ENCODE data around the gene ENKD1. TPM values are rescaled to one million over a fixed set of nuclear protein-coding genes. Genes with fewer than 3 reads are reported as not detected.

Gene ENKD1
- total and polyA plus RNA-seq, 9 donors, result 8.0 to 45.6 (median 21.7) TPM

- no peak for DNase-seq
- intact Hi-C loops (cut with DNase I), result no loop called here
- TF ChIP-seq EP300 (IDR thresholded peaks at IDR 0.05) (no peak), POLR2A (IDR thresholded peaks at IDR 0.05) (no peak), CTCF (IDR thresholded peaks at IDR 0.05) (no peak)
- Histone ChIP-seq H3K27ac (no peak overlapping the region), H3K36me3 (no peaks in the 10 kb centered on the region), H3K4me3 (no peak overlapping the region), H3K27me3 (no peaks in the 10 kb centered on the region), H3K9me3 (no peaks in the 10 kb centered on the region), H3K4me1 (ENCODE audit: insufficient read depth) (no peaks in the 10 kb centered on the region)
- 91 to 98% (median 97%) methylated on average over 5 of the region's 5 CpGs for WGBS, 3 donors
These were observed 41.2 kb upstream of the ENKD1 start for GRCh38 chr16:67707790-67708189.

DNA sequence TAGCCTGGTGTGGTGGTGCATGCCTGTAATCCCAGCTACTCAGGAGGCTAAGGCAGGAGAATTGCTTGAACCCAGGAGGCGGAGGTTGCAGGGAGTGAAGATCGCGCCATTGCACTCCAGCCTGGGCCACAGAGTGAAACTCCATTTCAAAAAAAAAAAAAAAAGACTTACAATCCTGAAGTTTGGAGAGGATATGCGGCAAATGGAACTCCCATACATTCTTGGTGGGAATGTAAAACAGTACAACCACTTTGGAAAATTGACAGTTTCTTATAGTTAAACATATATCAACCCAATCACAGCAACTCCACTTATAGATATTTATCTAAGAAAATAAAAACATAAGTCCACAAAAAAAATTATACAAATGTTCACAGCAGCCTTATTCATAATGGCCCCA is 40.7 kb upstream of the ENKD1 start:
- no peak for TF ChIP-seq POLR2A (IDR thresholded peaks at IDR 0.05)
- no peak for TF ChIP-seq EP300 (IDR thresholded peaks at IDR 0.05)
- no peak for TF ChIP-seq CTCF (IDR thresholded peaks at IDR 0.05)

GRCh38 chr16:67704110-67704509 is 37.6 kb upstream of the ENKD1 start:
- H3K9me3 ChIP-seq, result no peaks in the 10 kb centered on the region
- 67 to 84% (median 78%) methylated on average over 5 of the region's 5 CpGs for WGBS, 3 donors
- H3K4me1 ChIP-seq (ENCODE audit: insufficient read depth), result no peaks in the 10 kb centered on the region
- TF ChIP-seq POLR2A (IDR thresholded peaks at IDR 0.05) (no peak), CTCF (IDR thresholded peaks at IDR 0.05) (no peak), EP300 (IDR thresholded peaks at IDR 0.05) (no peak)
- no peaks in the 10 kb centered on the region for H3K27me3 ChIP-seq
- no peak overlapping the region for H3K4me3 ChIP-seq
- no peak for DNase-seq
- no peak overlapping the region for H3K27ac ChIP-seq
- H3K36me3 ChIP-seq, result no peaks in the 10 kb centered on the region
- intact Hi-C loops (cut with DNase I), result no loop called here

More for the DNA sequence above, 40.7 kb upstream of the ENKD1 start:
- Histone ChIP-seq H3K9me3 (no peaks in the 10 kb centered on the region), H3K4me3 (no peak overlapping the region), H3K4me1 (ENCODE audit: insufficient read depth) (no peaks in the 10 kb centered on the region), H3K27me3 (no peaks in the 10 kb centered on the region), H3K36me3 (no peaks in the 10 kb centered on the region), H3K27ac (no peak overlapping the region)
- no peak for DNase-seq
- 95 to 98% (median 96%) methylated on average over 4 of the region's 4 CpGs for WGBS, 3 donors
- intact Hi-C loops (cut with DNase I), result no loop called here

GRCh38 chr16:67703626-67704025 is 37.1 kb upstream of the ENKD1 start:
- Histone ChIP-seq H3K36me3 (no peaks in the 10 kb centered on the region), H3K4me3 (no peak overlapping the region), H3K27ac (no peak overlapping the region), H3K27me3 (no peaks in the 10 kb centered on the region), H3K4me1 (ENCODE audit: insufficient read depth) (no peaks in the 10 kb centered on the region), H3K9me3 (no peaks in the 10 kb centered on the region)
- DNase-seq, result no peak
- no peak for TF ChIP-seq CTCF (IDR thresholded peaks at IDR 0.05)
- TF ChIP-seq POLR2A (IDR thresholded peaks at IDR 0.05), result no peak
- no peak for TF ChIP-seq EP300 (IDR thresholded peaks at IDR 0.05)
- WGBS, 3 donors, result 80 to 82% (median 81%) methylated on average over 2 of the region's 2 CpGs
- intact Hi-C loops (cut with DNase I), result no loop called here

DNA sequence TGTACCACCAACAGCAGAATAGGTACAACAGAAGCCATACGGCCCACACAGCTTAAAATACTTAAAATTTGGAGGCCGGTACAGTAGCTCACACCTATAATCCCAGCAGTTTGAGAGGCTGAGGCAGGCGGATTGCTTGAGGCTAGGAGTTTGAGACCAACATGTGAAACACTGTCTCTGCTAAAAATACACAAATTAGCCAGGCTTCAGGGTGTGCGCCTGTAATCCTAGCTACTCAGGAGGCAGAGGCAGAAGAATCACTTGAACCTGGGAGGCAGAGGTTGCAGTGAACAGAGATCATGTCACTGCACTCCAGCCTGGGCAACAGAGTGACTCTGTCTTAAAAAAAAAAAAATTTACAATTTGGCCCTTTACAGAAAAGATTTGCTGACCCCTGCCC is 35.6 kb upstream of the ENKD1 start:
- intact Hi-C loops (cut with DNase I), result no loop called here
- TF ChIP-seq EP300 (IDR thresholded peaks at IDR 0.05) (no peak), CTCF (IDR thresholded peaks at IDR 0.05) (no peak), POLR2A (IDR thresholded peaks at IDR 0.05) (no peak)
- Histone ChIP-seq H3K4me1 (ENCODE audit: insufficient read depth) (no peaks in the 10 kb centered on the region), H3K27me3 (no peaks in the 10 kb centered on the region), H3K27ac (no peak overlapping the region), H3K9me3 (no peaks in the 10 kb centered on the region), H3K4me3 (no peak overlapping the region), H3K36me3 (no peaks in the 10 kb centered on the region)
- no peak for DNase-seq
- 87 to 95% (median 93%) methylated on average over 4 of the region's 4 CpGs for WGBS, 3 donors
